T-cell (primary cell): ENCODE measurements around the gene SRGAP1. TPM values are rescaled to one million over a fixed set of nuclear protein-coding genes. Genes with fewer than 3 reads are reported as not detected.

Experiments used
- ATAC-seq, 4 experiments: fragments of 200-7000 bp in 3 of 4; fragments of 150-1000 bp in 1 of 4; cut with Tn5 transposase; replicated peaks in 1 of 4; 1 replicate in 3 of 4; 2 replicates in 1 of 4; pipeline ENCODE4 v1.10.0; 2021; ENCODE audit warnings: moderate library complexity in 3 of 4, mild to moderate bottlenecking in 2 of 4, moderate number of reproducible peaks in 1 of 4
- CTCF ChIA-PET, 2 donors: fragments of 300-600 bp; sonication (Branson Sonifier 250); formaldehyde crosslinking; loops; one replicate each; lab custom pipeline; 2022; ENCODE audit warnings: antibody characterized with exemption in 2 of 2; lab: Charles Lee
- POLR2A ChIA-PET, 2 donors: fragments of 300-600 bp; sonication (Branson Sonifier 250); formaldehyde crosslinking; loops; one replicate each; lab custom pipeline; 2022; ENCODE audit warnings: antibody characterized with exemption in 2 of 2; lab: Charles Lee
- DNase-seq, 35 experiments: peaks; one replicate each; pipeline versions ENCODE4 v3.0.0 to v3.0.0-alpha.2; 2013 to 2023
- H3K27ac ChIP-seq: one replicate; pipeline ENCODE4 v1.5.1; 2013; ENCODE audit warnings: low read length
- H3K27me3 ChIP-seq, 2 experiments: replicated peaks in 1 of 2; 1 replicate in 1 of 2; 2 replicates in 1 of 2; pipeline versions ENCODE4 v1.6.1 to v1.7.0; 2013; ENCODE audit warnings: low read length in 1 of 2, mixed read lengths in 1 of 2; ENCODE audit not compliant: control insufficient read depth in 2 of 2, insufficient read depth in 2 of 2; ENCODE audit errors: extremely low read depth in 1 of 2
- H3K36me3 ChIP-seq, 2 donors: 1 replicate in 1 of 2; 2 replicates in 1 of 2; pipeline versions ENCODE4 v1.6.1 to v1.7.0; 2013; ENCODE audit warnings: low read length in 1 of 2; ENCODE audit not compliant: control insufficient read depth in 2 of 2, insufficient read depth in 1 of 2; ENCODE audit errors: extremely low read depth in 1 of 2
- H3K4me1 ChIP-seq, 2 experiments: 1 replicate in 1 of 2; 2 replicates in 1 of 2; pipeline versions ENCODE4 v1.6.1 to v1.7.0; 2013; ENCODE audit warnings: low read length in 2 of 2, mixed read lengths in 1 of 2; ENCODE audit not compliant: insufficient read depth in 2 of 2, control insufficient read depth in 1 of 2; ENCODE audit errors: extremely low read depth in 1 of 2
- H3K4me3 ChIP-seq, 2 donors: 1 replicate in 1 of 2; 2 replicates in 1 of 2; pipeline versions ENCODE4 v1.5.1 to v1.7.0; 2013; ENCODE audit warnings: mild to moderate bottlenecking in 2 of 2, low read length in 1 of 2, moderate library complexity in 1 of 2; ENCODE audit not compliant: control insufficient read depth in 1 of 2; ENCODE audit errors: extremely low read depth in 1 of 2
- H3K9me3 ChIP-seq: 2 replicates; pipeline ENCODE4 v1.7.0; 2013
- H3K27ac Mint-ChIP-seq, 2 donors: one replicate each; pipeline ENCODE4 v1.8.0; 2020 to 2021; ENCODE audit warnings: mild to moderate bottlenecking in 2 of 2, mixed read lengths in 2 of 2
- H3K27me3 Mint-ChIP-seq, 2 donors: one replicate each; pipeline ENCODE4 v1.8.0; 2021 to 2022; ENCODE audit warnings: mixed read lengths in 2 of 2
- H3K36me3 Mint-ChIP-seq: one replicate; pipeline ENCODE4 v1.8.0; 2021; ENCODE audit warnings: mixed read lengths
- H3K4me1 Mint-ChIP-seq, 3 donors: one replicate each; pipeline ENCODE4 v1.8.0; 2020 to 2022; ENCODE audit warnings: mixed read lengths in 3 of 3, mild to moderate bottlenecking in 1 of 3
- H3K4me3 Mint-ChIP-seq, 3 donors: one replicate each; pipeline ENCODE4 v1.8.0; 2020 to 2022; ENCODE audit warnings: mild to moderate bottlenecking in 3 of 3, mixed read lengths in 3 of 3, moderate library complexity in 3 of 3
- H3K9me3 Mint-ChIP-seq, 3 donors: one replicate each; pipeline ENCODE4 v1.8.0; 2020 to 2022; ENCODE audit warnings: mixed read lengths in 3 of 3
- WGBS: methylation state at CpG from one replicate; pipeline ENCODE4 v1.1.5; 2013; ENCODE audit warnings: missing lambda C conversion rate; ENCODE audit not compliant: insufficient coverage; 5-methylcytosine and 5-hydroxymethylcytosine counted together
- total RNA-seq, 35 experiments: library from RNA in 6 of 35; stranded (reverse) in 6 of 35; fragments of 120-200 nt in 1 of 35; gene quantifications; one replicate each; pipeline versions ENCODE4 v1.2.1 to v1.2.4 and lab custom pipeline; 2013 to 2026

Gene SRGAP1
- total RNA-seq, 5 donors from 2014 or later (not counting 1 experiment from before 2014, with no cell fraction given): 0.07 to 0.38 (median 0.17) TPM; not detected in 1

DNA sequence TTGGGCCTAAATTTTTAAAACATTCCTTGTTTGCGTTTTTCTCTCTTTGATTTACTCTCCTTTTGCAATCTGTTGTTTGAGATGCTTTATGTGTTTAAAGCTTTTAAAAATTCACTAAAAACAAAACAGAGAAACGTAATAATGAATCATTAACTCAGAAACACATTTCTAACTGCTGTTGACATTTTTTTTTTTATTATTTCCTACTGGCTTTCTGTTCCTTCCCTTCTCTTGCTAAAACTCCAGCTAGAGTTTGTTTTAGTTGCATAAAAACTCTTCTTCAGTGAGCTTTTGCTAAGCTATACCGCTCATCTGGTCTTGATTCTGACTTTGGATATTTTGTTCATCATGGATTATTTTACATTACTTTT lies 29.0 kb upstream of the SRGAP1 start:
- Mint-ChIP-seq H3K27me3 (peaks cover 2 to 16% of the 10 kb centered on the region in 2 donors), H3K36me3 (no peaks in the 10 kb centered on the region), H3K27ac (peak overlapping the region in 1 of 2 donors; percentile 48), H3K4me3 (no peak overlapping the region), H3K4me1 (peaks cover 12 to 18% (median 18%) of the 10 kb centered on the region in 3 donors), H3K9me3 (peaks cover 6 to 15% (median 11%) of the 10 kb centered on the region in 3 donors)
- no CpG with 5 or more reads among the region's 3 CpGs for WGBS
- Histone ChIP-seq H3K27ac (no peak overlapping the region), H3K4me1 (peaks cover 8 to 18% of the 10 kb centered on the region in 2 experiments), H3K9me3 (no peaks in the 10 kb centered on the region), H3K4me3 (no peak overlapping the region), H3K36me3 (peaks cover 0 to 3% of the 10 kb centered on the region in 2 donors), H3K27me3 (peaks cover 0 to 5% of the 10 kb centered on the region in 2 experiments)
- ChIA-PET POLR2A (interaction anchor here in 1 of 2 donors (0.6 kb wide), 1 partner anchor 425 kb away, joined by 3 read pairs; no protein-coding TSS in a partner anchor), CTCF (interaction anchor here in 1 of 2 donors (1.2 kb wide), 1 partner anchor 13 kb away, joined by 6 read pairs; no protein-coding TSS in a partner anchor)
- no peak for DNase-seq
- no peak for ATAC-seq

DNA sequence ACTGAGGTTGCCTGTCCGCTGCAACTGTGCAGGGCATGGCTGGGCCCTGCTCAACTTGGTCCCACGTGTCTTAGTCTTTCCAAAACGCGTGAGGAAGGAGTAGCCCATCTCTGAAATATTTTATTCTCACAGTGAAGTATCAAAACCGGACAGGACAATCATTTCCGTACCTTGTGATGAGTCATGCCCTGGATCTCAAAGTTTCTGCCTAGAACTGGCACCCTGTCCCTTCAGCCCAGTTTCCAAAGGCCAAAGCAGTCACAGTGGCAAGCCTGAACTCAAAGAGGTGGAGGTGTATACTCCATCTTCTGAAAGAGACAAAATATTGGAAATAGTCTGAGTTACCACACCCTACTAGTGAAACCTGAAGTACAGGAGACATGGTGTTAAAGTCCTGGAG lies 28.5 kb upstream of the SRGAP1 start:
- no peak overlapping the region for H3K27ac ChIP-seq
- H3K9me3 ChIP-seq: no peaks in the 10 kb centered on the region
- Mint-ChIP-seq H3K27ac (peak overlapping the region in 1 of 2 donors; percentile 48), H3K36me3 (no peaks in the 10 kb centered on the region), H3K27me3 (peaks cover 4 to 18% of the 10 kb centered on the region in 2 donors), H3K4me1 (peaks cover 12 to 18% (median 18%) of the 10 kb centered on the region in 3 donors), H3K9me3 (peaks cover 6 to 15% (median 11%) of the 10 kb centered on the region in 3 donors), H3K4me3 (no peak overlapping the region)
- H3K4me3 ChIP-seq: no peak overlapping the region
- peaks cover 8 to 18% of the 10 kb centered on the region in 2 experiments for H3K4me1 ChIP-seq
- no peak for DNase-seq
- no peak for ATAC-seq
- H3K36me3 ChIP-seq: peaks cover 0 to 3% of the 10 kb centered on the region in 2 donors
- peaks cover 0 to 5% of the 10 kb centered on the region in 2 experiments for H3K27me3 ChIP-seq
- POLR2A ChIA-PET: no interaction called here
- 53% methylated on average over 2 of the region's 6 CpGs for WGBS
- CTCF ChIA-PET: interaction anchor here in 1 of 2 donors (0.5 to 1.2 kb wide), 3 partner anchors 13 to 683 kb away, joined by 3 to 6 read pairs (median 4); no protein-coding TSS in a partner anchor

DNA sequence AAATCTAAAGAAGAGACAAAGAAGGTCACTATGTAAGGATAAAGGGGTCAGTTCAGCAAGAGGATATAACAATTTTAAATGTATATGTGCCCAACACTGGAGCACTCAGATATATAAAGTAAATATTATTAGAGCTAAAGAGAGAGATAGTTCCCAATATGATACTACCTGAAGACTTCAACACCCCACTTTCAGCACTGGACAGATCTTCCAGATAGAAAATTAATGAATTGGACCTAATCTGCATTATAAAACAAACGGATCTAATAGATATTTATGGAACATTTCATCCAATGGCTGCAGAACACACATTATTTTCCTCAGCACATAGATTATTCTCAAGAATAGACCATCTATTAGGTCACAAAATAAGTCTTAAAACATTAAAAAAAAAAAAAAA lies 24.1 kb upstream of the SRGAP1 start:
- Mint-ChIP-seq H3K27me3 (peaks cover 21 to 40% of the 10 kb centered on the region in 2 donors), H3K4me1 (peaks cover 8 to 12% (median 12%) of the 10 kb centered on the region in 3 donors), H3K4me3 (no peak overlapping the region), H3K9me3 (peaks cover 6 to 15% (median 11%) of the 10 kb centered on the region in 3 donors), H3K27ac (no peak overlapping the region), H3K36me3 (no peaks in the 10 kb centered on the region)
- no CpG with 5 or more reads among the region's 1 CpG for WGBS
- POLR2A ChIA-PET: no interaction called here
- ATAC-seq (no peak), DNase-seq (no peak)
- CTCF ChIA-PET: interaction anchor here (0.5 to 1.5 kb wide), 3 partner anchors 15 to 437 kb away, joined by 3 to 4 read pairs (median 3); no protein-coding TSS in a partner anchor
- Histone ChIP-seq H3K36me3 (peaks cover 0 to 3% of the 10 kb centered on the region in 2 donors), H3K27me3 (peaks cover 0 to 12% of the 10 kb centered on the region in 2 experiments), H3K9me3 (no peaks in the 10 kb centered on the region), H3K27ac (no peak overlapping the region), H3K4me1 (peaks cover 0 to 4% of the 10 kb centered on the region in 2 experiments), H3K4me3 (no peak overlapping the region)

DNA sequence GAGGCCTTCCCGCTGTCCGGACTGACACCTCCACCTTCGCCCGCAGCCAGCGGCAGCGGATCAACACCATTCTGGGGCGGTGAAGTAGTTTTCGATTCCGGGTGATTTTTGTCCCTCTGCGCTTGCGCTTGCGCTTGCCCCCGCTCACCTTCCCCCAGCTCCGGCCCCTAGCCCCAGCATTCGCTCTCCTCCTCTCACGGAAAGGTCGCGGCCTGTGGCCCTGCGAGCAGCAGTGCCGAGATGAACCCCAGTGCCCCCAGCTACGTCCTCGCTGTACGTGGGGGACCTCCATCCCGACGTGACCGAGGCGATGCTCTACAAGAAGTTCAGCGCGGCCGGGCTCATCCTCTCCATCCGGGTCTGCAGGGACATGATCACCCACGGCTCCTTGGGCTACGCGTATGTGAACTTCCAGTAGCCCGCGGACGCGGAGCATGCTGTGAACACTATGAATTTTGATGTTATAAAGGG lies 22.7 kb upstream of the SRGAP1 start:
- Histone ChIP-seq H3K9me3 (no peaks in the 10 kb centered on the region), H3K4me1 (no peaks in the 10 kb centered on the region), H3K4me3 (peak overlapping the region; percentile 21 to 59), H3K36me3 (peaks cover 0 to 3% of the 10 kb centered on the region in 2 donors), H3K27me3 (peaks cover 0 to 16% of the 10 kb centered on the region in 2 experiments), H3K27ac (no peak overlapping the region)
- ATAC-seq (no peak), DNase-seq (no peak)
- Mint-ChIP-seq H3K9me3 (peaks cover 6 to 15% (median 11%) of the 10 kb centered on the region in 3 donors), H3K4me1 (peaks cover 5 to 8% (median 6%) of the 10 kb centered on the region in 3 donors), H3K4me3 (peak overlapping the region; percentile 73 to 75 (median 73)), H3K27me3 (peaks cover 21 to 40% of the 10 kb centered on the region in 2 donors), H3K27ac (peak overlapping the region in 1 of 2 donors; percentile 23), H3K36me3 (no peaks in the 10 kb centered on the region)
- 46% methylated on average over 35 of the region's 38 CpGs for WGBS
- POLR2A ChIA-PET: no interaction called here
- CTCF ChIA-PET: interaction anchor here in 1 of 2 donors (1.4 kb wide), 1 partner anchor 15 kb away, joined by 4 read pairs; no protein-coding TSS in a partner anchor

DNA sequence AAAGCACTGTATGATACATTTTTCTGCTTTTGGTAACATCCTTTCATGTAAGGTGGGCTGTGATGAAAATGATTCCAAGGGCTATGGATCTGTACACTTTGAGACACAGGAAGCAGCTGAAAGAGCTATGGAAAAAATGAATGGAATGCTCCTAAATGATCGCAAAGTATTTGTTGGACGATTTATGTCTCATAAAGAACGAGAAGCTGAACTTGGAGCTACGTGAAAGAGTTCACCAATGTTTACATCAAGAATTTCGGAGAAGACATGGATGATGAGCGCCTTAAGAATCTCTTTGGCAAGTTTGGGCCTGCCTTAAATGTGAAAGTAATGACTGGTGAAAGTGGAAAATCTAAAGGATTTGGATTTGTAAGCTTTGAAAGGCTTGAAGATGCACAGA lies 22.1 kb upstream of the SRGAP1 start:
- Histone ChIP-seq H3K9me3 (no peaks in the 10 kb centered on the region), H3K27ac (no peak overlapping the region), H3K4me3 (no peak overlapping the region), H3K36me3 (peaks cover 0 to 3% of the 10 kb centered on the region in 2 donors), H3K27me3 (peaks cover 0 to 16% of the 10 kb centered on the region in 2 experiments), H3K4me1 (no peaks in the 10 kb centered on the region)
- CTCF ChIA-PET: interaction anchor here (0.6 to 1.5 kb wide), 4 partner anchors 10 to 975 kb away, joined by 3 to 6 read pairs (median 4); no protein-coding TSS in a partner anchor
- WGBS: 99% methylated on average over 6 of the region's 6 CpGs
- Mint-ChIP-seq H3K9me3 (peaks cover 6 to 15% (median 11%) of the 10 kb centered on the region in 3 donors), H3K36me3 (no peaks in the 10 kb centered on the region), H3K4me3 (peak overlapping the region in 2 of 3 donors; percentile 73 to 75), H3K4me1 (peaks cover 5 to 8% (median 6%) of the 10 kb centered on the region in 3 donors), H3K27ac (no peak overlapping the region), H3K27me3 (peaks cover 21 to 40% of the 10 kb centered on the region in 2 donors)
- ATAC-seq: no peak
- POLR2A ChIA-PET: no interaction called here
- DNase-seq: no peak

DNA sequence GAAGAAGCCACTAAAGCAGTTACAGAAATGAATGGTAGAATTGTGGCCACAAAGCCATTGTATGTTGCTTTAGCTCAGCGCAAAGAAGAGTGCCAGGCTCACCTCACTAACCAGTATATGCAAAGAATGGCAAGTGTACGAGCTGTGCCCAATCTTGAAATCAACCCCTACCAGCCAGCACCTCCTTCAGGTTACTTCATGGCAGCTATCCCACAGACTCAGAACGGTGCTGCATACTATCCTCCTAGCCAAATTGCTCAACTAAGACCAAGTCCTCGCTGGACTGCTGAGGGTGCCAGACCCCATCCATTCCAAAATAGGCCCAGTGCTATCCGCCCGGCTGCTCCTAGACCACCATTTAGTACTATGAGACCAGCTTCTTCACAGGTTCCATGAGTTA lies 21.5 kb upstream of the SRGAP1 start:
- Mint-ChIP-seq H3K27ac (no peak overlapping the region), H3K4me1 (peaks cover 5 to 8% (median 6%) of the 10 kb centered on the region in 3 donors), H3K4me3 (no peak overlapping the region), H3K9me3 (peaks cover 6 to 15% (median 11%) of the 10 kb centered on the region in 3 donors), H3K36me3 (no peaks in the 10 kb centered on the region), H3K27me3 (peaks cover 21 to 40% of the 10 kb centered on the region in 2 donors)
- H3K27me3 ChIP-seq: peaks cover 0 to 14% of the 10 kb centered on the region in 2 experiments
- H3K27ac ChIP-seq: no peak overlapping the region
- H3K36me3 ChIP-seq: no peaks in the 10 kb centered on the region
- DNase-seq (no peak), ATAC-seq (no peak)
- H3K9me3 ChIP-seq: no peaks in the 10 kb centered on the region
- POLR2A ChIA-PET: no interaction called here
- H3K4me1 ChIP-seq: no peaks in the 10 kb centered on the region
- WGBS: 86% methylated on average over 6 of the region's 6 CpGs
- H3K4me3 ChIP-seq: no peak overlapping the region
- CTCF ChIA-PET: interaction anchor here (0.6 to 1.5 kb wide), 4 partner anchors 11 to 974 kb away, joined by 3 to 6 read pairs (median 4); no protein-coding TSS in a partner anchor
